C4-2B (cell line): ENCODE measurements around the gene RIMBP2.

Experiments used
- H3K27ac ChIP-seq: fragments of 450-650 bp; 2 replicates; pipeline ENCODE4 v1.5.1; 2017
- CTCF ChIP-seq: fragments of 450-650 bp; conservative IDR thresholded peaks from 2 replicates; pipeline ENCODE4 v1.5.1; 2017; ENCODE audit warnings: mild to moderate bottlenecking
- ZFX ChIP-seq: fragments of 450-650 bp; IDR thresholded peaks from 2 replicates; pipeline ENCODE4 v1.6.1; 2017

RIMBP2 gene

GRCh38 chr12:130668286-130669204 is 47.6 kb downstream of the RIMBP2 start:
- H3K27ac ChIP-seq = no peak overlapping the region
- no peak for TF ChIP-seq CTCF
- no peak for TF ChIP-seq ZFX

GRCh38 chr12:130667421-130667960 is 48.6 kb downstream of the RIMBP2 start:
- TF ChIP-seq CTCF (no peak), ZFX (no peak)
- no peak overlapping the region for H3K27ac ChIP-seq

- no peak for TF ChIP-seq CTCF
- no peak for TF ChIP-seq ZFX
- no peak overlapping the region for H3K27ac ChIP-seq
These were observed 49.5 kb downstream of the RIMBP2 start for GRCh38 chr12:130666645-130667044.

GRCh38 chr12:130665753-130666152 is 50.3 kb downstream of the RIMBP2 start:
- TF ChIP-seq ZFX (no peak), CTCF (no peak)

GRCh38 chr12:130664772-130665171 is 51.3 kb downstream of the RIMBP2 start:
- H3K27ac ChIP-seq = no peak overlapping the region
- TF ChIP-seq CTCF (no peak), ZFX (no peak)

More at GRCh38 chr12:130665753-130666152, 50.3 kb downstream of the RIMBP2 start:
- no peak overlapping the region for H3K27ac ChIP-seq

- H3K27ac ChIP-seq = no peak overlapping the region
- no peak for TF ChIP-seq ZFX
- no peak for TF ChIP-seq CTCF
These were observed 51.8 kb downstream of the RIMBP2 start for GRCh38 chr12:130664252-130664651.

- no peak for TF ChIP-seq ZFX
- TF ChIP-seq CTCF = no peak
These were observed 52.6 kb downstream of the RIMBP2 start for GRCh38 chr12:130663514-130663913.

More at GRCh38 chr12:130663514-130663913, 52.6 kb downstream of the RIMBP2 start:
- no peak overlapping the region for H3K27ac ChIP-seq
